ENCODE data around the gene SLCO1B3.

GRCh38 chr12:20777420-20777819 lies 33.1 kb upstream of the SLCO1B3 start:
- TF ChIP-seq CTCF (IDR thresholded peaks at IDR 0.05): no peak
- no peak for TF ChIP-seq EZH2 (IDR thresholded peaks at IDR 0.05; ENCODE audit: borderline replicate concordance, insufficient read depth, low read depth, low read length, poor library complexity, severe bottlenecking)

Measured in B cell (primary cell).